KBM-7 (cell line): Measurements from ENCODE around the gene CSNK1A1.
"Not testable (repeated sequence)": the region's sequence is repeated elsewhere in the genome, so short reads cannot be mapped to it uniquely, and the experiment has no call there.

Experiments used
- DNase-seq: peaks from one replicate; pipeline ENCODE4 v3.0.0-alpha.2; 2015
- in situ Hi-C: fragments of 300-500 bp; cut with MboI; formaldehyde crosslinking; loops from 2 replicates; pipeline ENCODE4 v1.14.3; 2020; ENCODE audit warnings: low sequenced_read_pairs, low pct_unique_long_range_greater_than_20kb, mixed read lengths

Gene CSNK1A1

GRCh38 chr5:149576021-149576420, 24.8 kb upstream of the CSNK1A1 start:
- no peak for DNase-seq
- in situ Hi-C loops: no loop called here

DNA sequence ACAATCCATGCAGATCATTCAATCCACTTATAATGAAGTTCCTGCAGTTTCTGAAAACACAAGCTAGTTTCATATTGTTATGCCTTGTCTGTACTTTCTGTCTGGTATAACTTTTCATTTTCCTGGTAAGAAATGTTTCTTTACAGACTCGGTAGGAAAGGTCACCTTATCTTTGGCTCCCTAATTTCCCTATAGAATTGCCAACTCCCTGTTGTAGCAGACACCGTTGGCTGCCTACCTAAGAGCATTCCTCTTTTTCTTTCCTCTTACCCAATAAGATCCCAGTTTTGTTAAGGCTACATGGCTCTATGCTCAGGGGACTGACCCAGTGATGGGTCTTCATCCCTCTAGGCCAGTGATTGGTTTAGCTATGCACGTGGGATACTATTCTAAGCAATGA, 23.9 kb upstream of the CSNK1A1 start:
- in situ Hi-C loops: no loop called here
- DNase-seq: no peak

DNA sequence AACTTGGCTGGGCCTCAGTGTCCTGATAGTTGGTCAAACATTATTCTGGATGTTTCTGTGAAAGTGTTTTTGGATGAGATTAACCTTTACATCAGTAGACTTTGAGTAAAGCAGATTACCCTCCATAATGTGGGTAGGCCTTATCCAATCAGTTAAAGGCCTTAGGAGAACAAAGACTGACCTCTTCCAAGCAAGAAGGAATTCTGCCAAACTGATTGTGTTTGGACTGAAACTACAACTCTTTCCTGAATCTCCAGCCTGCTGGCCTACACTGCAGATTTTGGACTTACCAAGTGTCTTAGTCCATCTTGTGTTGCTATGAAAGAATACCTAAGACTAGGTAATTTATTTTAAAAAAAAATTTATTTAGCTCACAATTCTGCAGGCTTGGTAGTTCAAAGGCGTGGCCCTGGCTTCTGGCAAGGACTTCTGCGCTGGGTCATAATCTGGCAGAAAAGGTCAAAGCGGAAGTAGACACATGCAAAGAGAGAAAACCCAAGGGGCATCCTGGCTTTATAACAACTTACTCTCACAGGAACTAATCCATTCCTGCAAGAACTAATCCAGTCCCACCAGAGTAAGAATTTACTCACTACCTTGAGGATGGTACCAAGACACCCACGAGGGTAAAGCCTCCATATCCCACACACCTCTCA, 21.5 kb upstream of the CSNK1A1 start:
- no peak for DNase-seq
- in situ Hi-C loops: no loop called here

- DNase-seq: no peak
These were observed 20.9 kb upstream of the CSNK1A1 start for GRCh38 chr5:149572170-149572569.

GRCh38 chr5:149567226-149567625, 16.0 kb upstream of the CSNK1A1 start:
- DNase-seq: no peak
- in situ Hi-C loops: no loop called here

More at GRCh38 chr5:149572170-149572569, 20.9 kb upstream of the CSNK1A1 start:
- in situ Hi-C loops: no loop called here

GRCh38 chr5:149564542-149565140, 13.4 kb upstream of the CSNK1A1 start:
- in situ Hi-C loops: not testable (repeated sequence)
- peak; percentile 73 for DNase-seq

- in situ Hi-C loops: no loop called here
These were observed 12.2 kb upstream of the CSNK1A1 start for GRCh38 chr5:149563466-149563865.

GRCh38 chr5:149561848-149562247, 10.6 kb upstream of the CSNK1A1 start:
- in situ Hi-C loops: no loop called here
- DNase-seq: no peak

More at GRCh38 chr5:149563466-149563865, 12.2 kb upstream of the CSNK1A1 start:
- DNase-seq: no peak

- no peak for DNase-seq
- in situ Hi-C loops: loop anchor here (10.0 kb wide), 1 partner anchor 115 kb away; no protein-coding TSS in a partner anchor
These were observed 8.5 kb upstream of the CSNK1A1 start for GRCh38 chr5:149559706-149560105.

DNA sequence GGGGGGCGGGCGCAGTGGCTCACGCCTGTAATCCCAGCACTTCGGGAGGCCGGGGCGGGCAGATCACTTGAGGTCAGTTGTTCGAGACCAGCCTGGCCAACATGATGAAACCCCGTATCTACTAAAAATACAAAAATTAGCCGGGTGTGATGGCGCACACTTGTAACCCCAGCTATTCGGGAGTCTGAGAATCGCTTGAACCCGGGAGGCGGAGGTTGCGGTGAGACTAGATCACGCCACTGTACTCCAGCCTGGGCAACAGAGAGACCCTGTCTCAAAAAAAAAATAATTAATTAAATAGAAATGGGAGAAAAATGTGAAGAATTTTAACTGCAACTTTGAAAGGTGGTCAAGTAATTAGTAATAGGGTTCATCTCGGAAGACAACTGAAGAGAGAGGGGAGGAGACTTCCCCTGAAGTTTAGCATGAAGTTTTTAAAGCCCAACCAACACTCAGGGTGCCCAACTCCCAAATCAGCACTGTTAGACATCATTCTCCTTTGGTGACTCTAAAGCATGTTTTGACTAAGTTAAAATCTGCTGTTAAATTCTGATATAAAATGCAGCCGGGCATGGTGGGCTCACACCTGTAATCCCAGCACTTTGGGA, 1.4 kb upstream of the CSNK1A1 start:
- in situ Hi-C loops: loop anchor here (10.0 kb wide), 1 partner anchor 108 kb away; no protein-coding TSS in a partner anchor
- no peak for DNase-seq

GRCh38 chr5:149552038-149552494, 827 bp upstream of the CSNK1A1 start:
- no peak for DNase-seq
- in situ Hi-C loops: loop anchor here (10.0 kb wide), 1 partner anchor 107 kb away; no protein-coding TSS in a partner anchor

DNA sequence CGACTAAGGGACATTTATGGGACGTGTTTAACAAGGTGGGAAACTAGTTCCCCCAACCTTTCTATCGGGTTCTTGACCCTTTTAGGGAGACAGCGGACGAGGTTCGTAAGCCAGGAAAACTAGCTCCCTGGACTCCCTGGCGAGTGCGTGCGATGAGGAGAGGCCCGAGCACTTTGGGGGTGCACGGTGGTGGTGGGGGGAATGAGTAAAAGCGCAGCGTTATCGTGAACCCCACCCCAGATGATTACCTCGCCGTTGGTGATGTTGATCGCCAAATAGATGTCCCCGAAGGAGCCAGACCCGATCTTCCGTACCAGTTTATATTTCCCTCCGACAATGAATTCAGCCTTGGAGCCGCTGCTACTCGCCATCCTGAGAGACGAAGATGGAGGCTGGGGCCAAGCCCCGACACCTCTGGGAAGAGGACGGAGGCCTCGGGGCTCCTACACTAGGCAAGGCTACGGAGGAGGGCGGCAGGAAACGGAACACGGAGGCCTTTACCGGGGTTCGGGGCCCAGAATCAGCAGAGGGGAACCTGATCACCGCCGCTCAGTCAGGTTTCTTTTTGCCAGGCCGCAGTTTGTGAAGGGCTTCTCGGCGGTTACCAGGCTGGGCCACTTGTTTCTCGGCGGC, 529 bp downstream of the CSNK1A1 start:
- in situ Hi-C loops: loop anchor here (10.0 kb wide), 1 partner anchor 106 kb away; no protein-coding TSS in a partner anchor
- no peak for DNase-seq

GRCh38 chr5:149550268-149550583, 1.0 kb downstream of the CSNK1A1 start:
- in situ Hi-C loops: loop anchor here (10.0 kb wide), 1 partner anchor 105 kb away; no protein-coding TSS in a partner anchor

DNA sequence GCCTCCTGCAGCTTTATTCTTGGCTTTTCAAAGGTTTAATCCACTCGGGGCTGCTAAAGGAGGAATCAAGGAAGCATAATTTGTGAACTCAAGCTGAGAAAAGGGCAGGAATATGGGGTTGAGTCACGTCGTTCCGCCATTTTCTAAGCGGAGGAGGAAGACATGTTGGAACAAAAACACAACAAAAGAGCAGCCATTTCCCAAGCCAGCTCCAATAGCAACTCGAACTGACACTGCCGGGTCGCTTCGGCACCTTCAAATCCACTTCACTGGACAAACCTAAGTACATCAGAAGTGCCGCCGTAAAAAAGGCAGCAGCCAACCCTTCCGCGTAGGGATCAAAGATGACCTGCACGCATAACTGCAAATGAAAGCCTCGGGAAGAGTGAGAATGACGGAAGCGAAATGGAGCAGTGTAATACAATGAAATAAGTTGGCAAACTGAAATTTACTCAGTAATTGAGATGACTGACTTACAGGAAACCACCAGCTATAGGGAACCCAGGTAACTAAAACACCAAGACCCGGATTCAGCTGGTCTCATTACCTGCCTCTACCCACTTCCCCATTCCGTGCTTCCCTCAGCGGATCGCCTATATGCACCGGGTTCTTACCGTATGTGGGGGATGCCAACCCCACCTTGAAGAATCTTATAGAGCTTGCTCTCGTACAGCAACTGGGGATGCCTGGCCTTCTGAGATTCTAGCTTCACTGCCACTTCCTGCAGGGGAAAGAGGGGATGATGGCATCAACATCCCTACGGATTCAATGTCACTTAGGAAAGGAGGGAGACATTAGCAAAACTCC, 1.6 kb downstream of the CSNK1A1 start:
- in situ Hi-C loops: loop anchor here (10.0 kb wide), 1 partner anchor 105 kb away; no protein-coding TSS in a partner anchor
- peak; percentile 74 for DNase-seq

More at GRCh38 chr5:149550268-149550583, 1.0 kb downstream of the CSNK1A1 start:
- DNase-seq: no peak

- no peak for DNase-seq
- in situ Hi-C loops: no loop called here
These were observed 4.3 kb downstream of the CSNK1A1 start for GRCh38 chr5:149546974-149547373.

GRCh38 chr5:149545327-149545726, 5.9 kb downstream of the CSNK1A1 start:
- DNase-seq: no peak
- in situ Hi-C loops: no loop called here

DNA sequence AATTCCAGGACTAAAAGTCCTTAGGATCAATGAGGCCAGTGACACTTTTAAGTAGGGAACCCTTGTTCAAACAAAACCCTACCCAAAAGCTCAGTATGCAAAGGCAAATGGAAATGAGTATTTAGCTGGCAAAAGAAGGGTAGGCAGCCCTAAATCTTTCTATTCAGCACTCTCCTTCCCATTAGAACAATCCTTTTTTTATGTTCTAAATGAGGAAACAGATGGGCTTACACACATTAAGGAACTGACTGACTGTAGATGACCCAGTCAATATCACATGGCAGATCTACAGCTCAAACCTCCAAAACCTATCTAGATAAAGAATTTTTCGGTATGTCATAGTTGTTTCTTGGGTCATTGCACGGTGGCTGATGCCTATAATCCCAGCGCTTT, 7.2 kb downstream of the CSNK1A1 start:
- in situ Hi-C loops: no loop called here
- peak; percentile 53 for DNase-seq

- in situ Hi-C loops: no loop called here
- no peak for DNase-seq
These were observed 7.7 kb downstream of the CSNK1A1 start for GRCh38 chr5:149543361-149544027.
